ENCODE data around the gene PCDH15.

DNA sequence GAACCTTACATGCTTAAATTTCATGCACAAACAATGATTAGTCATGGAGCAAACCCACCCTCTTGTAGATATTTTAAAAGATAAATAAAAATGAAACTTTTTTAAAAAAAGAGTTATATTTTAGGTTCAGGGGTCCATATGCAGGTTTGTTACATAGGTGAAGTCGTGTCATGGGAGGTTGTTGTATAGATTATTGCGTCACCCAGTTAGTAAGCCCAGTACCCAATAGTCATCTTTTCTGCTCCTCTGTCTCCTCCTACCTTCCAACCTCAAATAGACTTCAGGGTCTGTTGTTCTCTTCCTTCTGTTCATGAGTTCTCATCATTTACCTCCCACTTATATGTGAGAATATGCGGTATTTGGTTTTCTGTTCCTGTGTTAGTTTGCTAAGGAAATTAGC is 486.6 kb downstream of the PCDH15 start:
- no peak for TF ChIP-seq EZH2 (IDR thresholded peaks at IDR 0.05; ENCODE audit: insufficient read depth, poor library complexity, severe bottlenecking)
- TF ChIP-seq EZH2phosphoT487 (IDR thresholded peaks at IDR 0.05; ENCODE audit: insufficient read depth, low read depth) = no peak
